ENCODE results near the gene TRAPPC6A. TPM values are rescaled to one million over a fixed set of nuclear protein-coding genes. Genes with fewer than 3 reads are reported as not detected.
A peak's percentile ranks its signal among the peaks of the same experiment; 100 is the strongest.

The TRAPPC6A gene
- total RNA-seq, 4 donors from 2014 or later, result 18.4 to 29.2 (median 24.8) TPM

GRCh38 chr19:45172173-45172572 lies 5.9 kb downstream of the TRAPPC6A start:
- no peak overlapping the region for H3K27ac ChIP-seq
- TF ChIP-seq CTCF (IDR thresholded peaks at IDR 0.05 in 4 of 5, conservative IDR thresholded peaks at IDR 0.05 in 1 of 5) (no peak), POLR2A (IDR thresholded peaks at IDR 0.05) (no peak)
- intact Hi-C loops (cut with DNase I; ENCODE audit: low total_unique reads), result no loop called here

GRCh38 chr19:45171211-45171623 lies 6.8 kb downstream of the TRAPPC6A start:
- no peaks in the 10 kb centered on the region for H3K4me1 ChIP-seq
- no peak for TF ChIP-seq CTCF (IDR thresholded peaks at IDR 0.05 in 4 of 5, conservative IDR thresholded peaks at IDR 0.05 in 1 of 5)
- no peak for TF ChIP-seq POLR2A (IDR thresholded peaks at IDR 0.05)
- in situ Hi-C loops (cut with MboI; ENCODE audit: low sequenced_read_pairs in 4 of 4), result no loop called here
- no peaks in the 10 kb centered on the region for H3K9me3 ChIP-seq
- no peak overlapping the region for H3K4me3 ChIP-seq
- no peaks in the 10 kb centered on the region for H3K27me3 ChIP-seq
- no peaks in the 10 kb centered on the region for H3K36me3 ChIP-seq
- peak overlapping the region in 1 of 4 donors; percentile 21 for H3K27ac ChIP-seq
- DNase-seq, result no peak
- intact Hi-C loops (cut with DNase I; ENCODE audit: low total_unique reads), result no loop called here
- no peak for ATAC-seq

More at GRCh38 chr19:45172173-45172572, 5.9 kb downstream of the TRAPPC6A start:
- Histone ChIP-seq H3K36me3 (no peaks in the 10 kb centered on the region), H3K27me3 (no peaks in the 10 kb centered on the region), H3K4me1 (peaks cover under 1 to 3% of the 10 kb centered on the region in 2 donors), H3K4me3 (no peak overlapping the region), H3K9me3 (no peaks in the 10 kb centered on the region)
- in situ Hi-C loops (cut with MboI; ENCODE audit: low sequenced_read_pairs in 4 of 4), result no loop called here
- ATAC-seq (no peak), DNase-seq (no peak)

GRCh38 chr19:45170146-45171106 lies 7.6 kb downstream of the TRAPPC6A start:
- no peaks in the 10 kb centered on the region for H3K9me3 ChIP-seq
- DNase-seq (no peak), ATAC-seq (no peak)
- no peak overlapping the region for H3K27ac ChIP-seq
- H3K27me3 ChIP-seq, result no peaks in the 10 kb centered on the region
- intact Hi-C loops (cut with DNase I; ENCODE audit: low total_unique reads), result no loop called here
- no peak overlapping the region for H3K4me3 ChIP-seq
- TF ChIP-seq CTCF (IDR thresholded peaks at IDR 0.05 in 4 of 5, conservative IDR thresholded peaks at IDR 0.05 in 1 of 5), result no peak
- TF ChIP-seq POLR2A (IDR thresholded peaks at IDR 0.05), result no peak
- in situ Hi-C loops (cut with MboI; ENCODE audit: low sequenced_read_pairs in 4 of 4), result no loop called here
- no peaks in the 10 kb centered on the region for H3K36me3 ChIP-seq
- H3K4me1 ChIP-seq, result no peaks in the 10 kb centered on the region

DNA sequence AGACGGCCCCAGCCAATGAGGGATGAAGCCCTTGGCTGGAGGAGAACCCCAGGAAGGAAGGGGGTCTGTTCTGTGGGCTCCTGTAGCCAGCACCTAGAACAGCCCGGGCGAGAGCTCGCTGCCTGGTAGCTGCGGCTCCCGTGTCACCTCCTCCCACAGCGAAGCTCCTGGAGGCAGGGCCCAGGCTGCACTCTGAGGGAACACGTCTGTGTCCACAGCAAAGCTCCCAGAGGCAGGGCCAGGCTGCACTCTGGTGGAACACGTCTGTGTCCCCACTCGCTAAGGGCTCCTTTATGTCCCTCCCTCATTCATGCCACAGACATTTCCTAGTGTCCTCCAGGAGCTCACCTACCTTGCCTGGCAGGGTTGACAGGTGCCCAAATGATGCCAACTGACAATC lies 8.4 kb downstream of the TRAPPC6A start:
- H3K4me3 ChIP-seq, result no peak overlapping the region
- H3K27me3 ChIP-seq, result no peaks in the 10 kb centered on the region
- intact Hi-C loops (cut with DNase I; ENCODE audit: low total_unique reads), result no loop called here
- no peaks in the 10 kb centered on the region for H3K36me3 ChIP-seq
- TF ChIP-seq CTCF (IDR thresholded peaks at IDR 0.05 in 4 of 5, conservative IDR thresholded peaks at IDR 0.05 in 1 of 5) (no peak), POLR2A (IDR thresholded peaks at IDR 0.05) (no peak)
- no peak for ATAC-seq
- in situ Hi-C loops (cut with MboI; ENCODE audit: low sequenced_read_pairs in 4 of 4), result no loop called here
- DNase-seq, result no peak
- H3K27ac ChIP-seq, result no peak overlapping the region
- H3K9me3 ChIP-seq, result no peaks in the 10 kb centered on the region
- H3K4me1 ChIP-seq, result no peaks in the 10 kb centered on the region
